Stimulated activated CD8-positive, alpha-beta memory T cell treated with anti-CD3 and anti-CD28 coated beads, Interleukin-7, amount 100 ng/mL, for 24 hours (primary cell): ENCODE results near the gene TAAR8.
"Not testable (repeated sequence)": the region's sequence is repeated elsewhere in the genome, so short reads cannot be mapped to it uniquely, and the experiment has no call there.

Experiments
- DNase-seq: peaks from one replicate; pipeline ENCODE4 v3.0.0-alpha.2; 2020; ENCODE audit warnings: low read depth

TAAR8 gene

DNA sequence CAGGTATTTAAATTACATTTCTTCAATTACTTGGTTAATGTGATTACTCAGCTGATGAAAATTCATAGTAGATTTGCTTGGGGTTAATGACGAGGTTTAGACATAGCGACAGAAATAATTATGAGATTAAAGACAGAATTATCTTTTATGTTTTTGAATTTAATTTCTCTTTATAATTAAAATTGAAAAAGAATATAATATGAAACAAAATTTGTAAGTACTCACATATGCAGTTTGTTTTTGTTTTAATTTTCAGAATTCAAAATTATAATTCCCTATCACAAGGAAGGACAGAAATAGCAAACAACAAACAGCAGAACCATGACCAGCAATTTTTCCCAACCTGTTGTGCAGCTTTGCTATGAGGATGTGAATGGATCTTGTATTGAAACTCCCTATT is at the start of gene TAAR8:
TAAR8 (plus strand) TSS at position 301 of the 400 bp plus-strand sequence; CDS start at position 322, 21 bp downstream.
- no peak for DNase-seq

- no peak for DNase-seq
Measured at GRCh38 chr6:132504757-132505156, 47.7 kb upstream of the TAAR8 start.

DNA sequence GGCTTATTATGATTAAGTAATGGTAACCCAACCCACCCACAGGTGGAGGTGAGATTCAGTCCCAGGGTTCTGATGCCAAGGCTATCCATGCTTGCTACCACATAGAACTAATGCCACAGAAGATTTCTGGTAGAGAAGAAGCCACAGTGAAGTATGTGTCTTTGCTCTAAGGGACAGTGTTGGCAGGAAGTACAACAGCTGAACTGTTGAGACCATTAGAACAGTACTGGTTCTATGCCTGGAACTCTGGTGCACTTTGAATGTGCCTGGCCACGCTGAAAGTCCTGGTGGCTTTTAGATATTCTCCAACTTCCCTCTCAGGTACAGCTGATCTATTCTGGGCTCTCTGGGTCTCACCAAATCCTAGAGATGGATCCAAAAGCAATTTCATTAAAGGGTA is 47.3 kb upstream of the TAAR8 start:
- no peak for DNase-seq

DNA sequence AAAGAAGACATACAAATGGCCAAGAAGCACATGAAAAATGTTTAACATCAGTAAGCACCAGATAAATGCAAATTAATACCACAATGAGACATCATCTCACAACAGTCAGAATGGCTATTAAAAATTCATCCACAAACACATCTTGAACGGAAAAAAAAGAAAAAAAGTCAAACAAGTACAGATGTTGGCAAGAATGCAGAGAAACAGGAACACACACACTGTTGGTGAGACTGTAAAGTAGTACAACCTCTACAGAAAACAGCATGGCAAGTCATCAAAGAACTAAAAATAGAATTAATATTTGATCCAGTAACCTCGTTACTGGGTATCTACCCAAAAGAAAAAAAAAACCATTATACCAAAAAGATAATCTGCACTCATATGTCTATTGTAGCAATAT is 46.0 kb upstream of the TAAR8 start:
- no peak for DNase-seq

GRCh38 chr6:132506869-132507808 is 45.3 kb upstream of the TAAR8 start:
- DNase-seq = no peak

GRCh38 chr6:132511210-132511830 is 41.2 kb upstream of the TAAR8 start:
- DNase-seq = no peak

DNA sequence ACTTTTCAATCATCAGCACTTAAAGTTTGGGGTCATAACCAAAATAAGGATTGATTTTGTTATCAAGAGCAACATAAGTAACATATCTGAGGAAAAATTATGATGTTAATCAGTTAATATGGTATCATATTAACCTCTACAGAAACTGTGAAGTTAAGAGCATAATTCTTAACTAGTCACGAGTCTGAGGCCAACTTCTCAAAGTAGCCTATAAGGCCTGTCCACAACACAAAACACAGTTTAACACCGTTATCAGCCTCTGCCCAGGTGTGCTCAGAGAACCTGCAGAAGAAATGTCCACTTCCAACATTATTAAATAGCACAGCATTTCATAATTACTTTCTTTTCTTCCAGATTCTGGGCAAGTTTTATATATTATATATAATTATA is 40.6 kb upstream of the TAAR8 start:
- no peak for DNase-seq

- no peak for DNase-seq
Measured at GRCh38 chr6:132512342-132512637, 40.2 kb upstream of the TAAR8 start.

- DNase-seq = peak; percentile 77
Measured at GRCh38 chr6:132512638-132513632, 39.5 kb upstream of the TAAR8 start, which contains the start of gene STX7. Gene STX7, minus strand, starts transcription at chr6:132513116. Its CDS starts 9,586 bp downstream, at chr6:132503530.

- DNase-seq = no peak
Measured at GRCh38 chr6:132513831-132514545, 38.5 kb upstream of the TAAR8 start.

GRCh38 chr6:132515386-132515785 is 37.1 kb upstream of the TAAR8 start:
- no peak for DNase-seq

DNA sequence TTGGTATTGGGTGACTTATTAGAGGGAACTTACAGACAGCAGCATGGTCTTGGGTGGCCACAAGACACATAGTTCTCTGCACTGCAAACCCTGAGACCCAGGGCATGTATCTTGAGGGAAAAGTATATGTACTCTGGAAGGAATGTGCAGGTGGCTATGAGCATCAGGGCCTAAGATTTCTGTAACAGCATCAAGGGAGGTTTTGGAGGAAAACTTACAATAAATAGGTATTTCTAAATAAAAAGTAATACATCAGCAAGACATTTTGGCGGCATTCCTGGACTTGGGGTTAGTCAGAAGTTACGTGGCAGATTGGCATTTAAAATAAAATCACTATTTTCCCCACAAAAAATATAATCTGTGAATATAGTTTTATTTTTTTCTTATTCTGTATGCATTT is 31.5 kb upstream of the TAAR8 start:
- no peak for DNase-seq

DNA sequence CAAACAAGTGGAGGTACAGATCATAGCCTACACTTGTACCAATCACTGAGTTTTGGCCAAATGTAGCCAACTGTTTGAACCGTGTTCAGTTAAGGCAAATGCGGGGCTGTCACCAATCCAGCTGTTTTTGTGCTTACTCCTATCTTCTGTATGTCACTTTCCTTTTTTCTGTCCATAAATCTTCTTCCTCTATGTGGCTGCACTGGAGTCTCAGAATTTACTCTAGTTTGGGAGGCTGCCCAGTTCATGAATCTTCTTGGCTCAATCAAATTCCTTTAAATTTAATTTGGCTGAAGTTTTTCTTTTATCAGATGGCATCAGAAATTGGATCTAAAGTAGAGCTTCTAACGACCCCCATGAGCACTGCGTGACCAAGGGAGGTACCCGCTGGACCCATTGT is 27.8 kb upstream of the TAAR8 start:
- no peak for DNase-seq

DNA sequence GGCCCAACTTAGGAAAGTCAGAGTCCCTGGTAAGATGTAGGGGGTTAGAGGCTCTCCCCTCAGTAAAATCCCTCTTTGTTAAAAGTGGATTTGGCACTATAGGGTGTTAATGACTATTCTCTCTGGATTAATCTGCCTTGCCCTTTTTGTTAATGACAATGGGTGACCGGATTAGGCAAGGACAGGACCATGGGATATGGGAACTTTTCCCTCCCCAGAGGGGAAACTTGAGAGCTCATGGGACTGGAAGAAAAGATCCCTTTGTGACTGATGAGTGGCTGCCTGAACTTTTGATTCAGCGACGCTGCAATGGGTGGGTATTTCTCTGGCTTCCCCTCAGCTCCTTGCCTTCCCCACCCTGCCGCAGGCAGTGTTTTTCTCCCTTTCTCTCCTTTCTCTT is 26.6 kb upstream of the TAAR8 start:
- no peak for DNase-seq

DNA sequence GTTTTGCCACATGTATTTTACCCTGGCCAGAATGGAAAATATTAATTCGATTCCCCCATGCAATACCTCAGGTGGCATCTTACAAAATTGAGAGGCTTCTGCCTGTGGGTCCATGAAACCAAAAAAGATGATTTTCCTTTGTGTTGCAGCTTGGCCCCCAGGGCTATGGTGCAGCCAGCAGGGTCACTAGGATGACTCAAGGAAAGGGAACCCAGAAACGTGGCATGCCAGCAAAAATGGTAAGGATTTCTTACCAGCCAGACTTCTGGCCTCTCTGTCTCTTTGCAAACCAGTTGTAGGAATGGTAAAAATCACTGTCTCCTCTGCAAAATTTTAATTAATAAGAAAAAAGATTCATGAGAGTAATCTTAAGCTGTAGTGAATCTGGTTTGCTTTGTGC is 26.0 kb upstream of the TAAR8 start:
- no peak for DNase-seq

DNA sequence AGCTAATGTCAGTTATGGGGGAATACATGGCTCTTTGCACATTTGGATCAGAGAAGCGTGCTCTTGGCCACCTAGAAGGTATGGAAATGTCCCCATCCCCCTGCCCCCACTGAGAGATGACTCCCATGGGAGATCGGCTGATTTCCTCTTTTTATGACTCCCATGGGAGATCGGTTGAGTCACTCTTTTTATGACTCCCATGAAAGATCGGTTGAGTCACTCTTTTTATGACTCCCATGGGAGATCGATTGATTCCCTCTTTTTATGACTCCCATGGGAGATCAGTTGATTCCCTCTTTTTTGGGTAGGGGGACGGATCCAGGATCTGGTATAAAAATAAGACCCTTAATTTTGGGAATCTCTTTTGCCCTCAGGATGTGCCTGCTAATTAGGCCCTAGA is 24.7 kb upstream of the TAAR8 start:
- DNase-seq = no peak

DNA sequence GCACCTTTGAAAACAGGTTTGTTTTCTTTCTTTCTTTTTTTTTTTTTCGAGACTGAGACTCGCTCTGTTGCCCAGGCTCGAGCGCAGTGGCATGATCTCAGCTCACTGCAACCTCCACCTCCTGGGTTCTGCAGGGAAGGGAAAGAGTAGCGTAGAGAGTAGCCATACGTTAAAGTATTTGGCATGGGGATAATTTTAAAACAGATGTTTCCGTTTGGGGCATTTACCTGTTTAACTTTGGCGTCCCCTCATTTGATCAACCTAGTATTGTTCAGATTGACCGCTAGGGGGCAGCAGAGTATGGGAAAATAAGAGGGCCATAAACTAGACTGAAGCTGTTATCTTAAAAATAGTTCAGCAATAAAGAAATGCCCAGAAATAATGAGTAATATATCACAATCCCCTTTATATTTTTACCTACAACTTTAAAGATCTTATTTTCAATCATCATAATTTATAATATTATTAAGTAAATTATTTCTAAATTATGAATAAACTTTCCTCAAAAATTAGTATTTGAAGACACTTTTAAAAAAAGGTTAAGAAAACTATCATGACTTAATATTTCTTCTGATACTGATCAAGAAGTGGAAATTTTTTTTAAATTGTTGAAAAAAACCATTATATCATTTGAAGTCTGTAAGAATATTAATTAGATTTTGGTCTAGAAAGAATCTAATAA is 22.0 kb upstream of the TAAR8 start:
- DNase-seq = peak; percentile 42

DNA sequence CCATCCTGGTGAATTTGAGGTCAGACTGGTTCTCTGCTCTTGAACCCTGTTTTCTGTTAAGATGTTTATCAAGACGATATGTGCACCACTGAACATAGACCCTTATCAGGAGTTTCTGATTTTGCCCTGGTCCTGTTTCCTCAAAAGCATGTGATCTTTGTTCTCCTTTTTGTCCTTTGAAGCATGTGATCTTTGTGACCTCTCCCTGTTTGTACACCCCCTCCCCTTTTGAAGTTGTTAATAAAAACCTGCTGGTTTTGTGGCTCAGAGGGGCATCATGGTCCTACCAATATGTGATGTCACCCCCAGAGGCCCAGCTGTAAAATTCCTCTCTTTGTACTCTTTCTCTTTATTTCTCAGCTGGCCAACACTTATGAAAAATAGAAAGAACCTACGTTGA is 17.9 kb upstream of the TAAR8 start:
- DNase-seq = not testable (repeated sequence)

GRCh38 chr6:132537145-132537544 is 15.3 kb upstream of the TAAR8 start:
- no peak for DNase-seq

DNA sequence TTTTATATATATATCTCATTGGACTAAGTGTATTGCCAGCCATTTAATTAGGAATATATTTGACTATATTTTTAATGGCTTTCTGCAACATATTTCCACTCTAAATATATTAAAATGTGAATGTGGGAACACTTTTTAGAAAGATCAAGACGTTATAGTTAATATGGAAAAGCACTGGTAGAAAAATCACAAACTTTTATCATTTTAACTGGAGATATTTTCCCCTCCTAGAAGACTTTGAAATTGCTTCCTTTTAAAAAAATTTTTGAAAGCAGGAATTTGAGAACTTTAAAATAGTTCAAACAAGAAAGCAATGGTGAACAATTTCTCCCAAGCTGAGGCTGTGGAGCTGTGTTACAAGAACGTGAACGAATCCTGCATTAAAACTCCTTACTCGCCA is 14.5 kb upstream of the TAAR8 start, which contains the start of gene TAAR9:
TAAR9 (plus strand) TSS at position 301 of the 400 bp plus-strand sequence; CDS start at position 314, 13 bp downstream.
- DNase-seq = no peak

GRCh38 chr6:132544826-132545225 is 7.6 kb upstream of the TAAR8 start:
- DNase-seq = no peak
